CD4-positive, alpha-beta T cell (primary cell): ENCODE results near the gene DVL1. TPM values are rescaled to one million over a fixed set of nuclear protein-coding genes. Genes with fewer than 3 reads are reported as not detected.
A peak's percentile ranks its signal among the peaks of the same experiment; 100 is the strongest.
"Not testable (repeated sequence)": the region's sequence is repeated elsewhere in the genome, so short reads cannot be mapped to it uniquely, and the experiment has no call there.

Experiments used
- ATAC-seq: fragments of 200-7000 bp; cut with Tn5 transposase; one replicate; pipeline ENCODE4 v1.10.0; 2022; ENCODE audit warnings: mild to moderate bottlenecking; ENCODE audit not compliant: poor library complexity
- CTCF ChIA-PET: fragments of 350-600 bp; sonication (Branson Sonifier 250); formaldehyde crosslinking; loops from one replicate; lab custom pipeline; 2021; ENCODE audit warnings: antibody characterized with exemption, inconsistent platforms; lab: Charles Lee
- POLR2A ChIA-PET: fragments of 350-600 bp; sonication (Branson Sonifier 250); formaldehyde crosslinking; loops from one replicate; lab custom pipeline; 2021; ENCODE audit warnings: antibody characterized with exemption, inconsistent platforms; lab: Charles Lee
- DNase-seq, 14 experiments: peaks; one replicate each; pipeline ENCODE4 v3.0.0-alpha.2; 2013 to 2020; ENCODE audit warnings: mixed read lengths in 2 of 14
- H3K27ac ChIP-seq, 2 donors: one replicate each; pipeline versions ENCODE4 v1.5.1 to v1.7.0; 2013; ENCODE audit warnings: low read length in 2 of 2, low read depth in 1 of 2, mild to moderate bottlenecking in 1 of 2
- H3K27me3 ChIP-seq, 2 experiments: 1 replicate in 1 of 2; 2 replicates in 1 of 2; pipeline versions ENCODE4 v1.6.1 to v1.7.0; 2013; ENCODE audit warnings: low read length in 2 of 2, control low read depth in 1 of 2, mild to moderate bottlenecking in 1 of 2, moderate library complexity in 1 of 2; ENCODE audit not compliant: insufficient read depth in 2 of 2, control insufficient read depth in 1 of 2
- H3K36me3 ChIP-seq: one replicate; pipeline ENCODE4 v1.6.1; 2013; ENCODE audit warnings: low read length, control low read depth; ENCODE audit not compliant: insufficient read depth
- H3K4me1 ChIP-seq: one replicate; pipeline ENCODE4 v1.6.1; 2013; ENCODE audit warnings: low read length, control low read depth; ENCODE audit not compliant: insufficient read depth
- H3K4me3 ChIP-seq: one replicate; pipeline ENCODE4 v1.5.1; 2013; ENCODE audit warnings: mild to moderate bottlenecking, low read length, moderate library complexity
- H3K9me3 ChIP-seq, 2 experiments: 1 replicate in 1 of 2; 2 replicates in 1 of 2; pipeline versions ENCODE4 v1.6.1 to v1.7.0; 2013; ENCODE audit warnings: low read length in 2 of 2, mild to moderate bottlenecking in 2 of 2, control low read depth in 1 of 2, moderate library complexity in 1 of 2; ENCODE audit not compliant: control insufficient read depth in 1 of 2, insufficient read depth in 1 of 2
- H3K27ac Mint-ChIP-seq: one replicate; pipeline ENCODE4 v1.8.0; 2020; ENCODE audit warnings: mixed read lengths
- H3K27me3 Mint-ChIP-seq: one replicate; pipeline ENCODE4 v1.8.0; 2021; ENCODE audit warnings: mixed read lengths
- H3K36me3 Mint-ChIP-seq: one replicate; pipeline ENCODE4 v1.8.0; 2021; ENCODE audit warnings: low read depth, mixed read lengths
- H3K4me1 Mint-ChIP-seq: one replicate; pipeline ENCODE4 v1.8.0; 2021; ENCODE audit warnings: low read depth, mixed read lengths
- H3K4me3 Mint-ChIP-seq: one replicate; pipeline ENCODE4 v1.8.0; 2020; ENCODE audit warnings: mild to moderate bottlenecking, mixed read lengths
- H3K9me3 Mint-ChIP-seq: one replicate; pipeline ENCODE4 v1.8.0; 2020; ENCODE audit warnings: mixed read lengths
- intact Hi-C, 2 experiments: fragments of 100-400 bp; cut with DNase I in 1 of 2; cut with micrococcal nuclease in 1 of 2; formaldehyde crosslinking; loops; one replicate each; pipeline versions ENCODE4 v1.15.1 to v1.9.0; 2023 to 2025; cut with DNase I, micrococcal nuclease
- total RNA-seq, 174 experiments: library from RNA in 2 of 174; stranded (reverse) in 2 of 174; gene quantifications; one replicate each; pipeline ENCODE4 v1.2.3 and lab custom pipeline; 2021 to 2026
- TF ChIP-seq, protein P1 (sequence below): fragments of 200-600 bp; IDR thresholded peaks from one replicate; pipeline ENCODE4 v1.8.0; 2022; ENCODE audit warnings: antibody characterized with exemption, mild to moderate bottlenecking

The DVL1 gene
- total RNA-seq, 2 experiments from 2014 or later: 44.9 to 45.5 TPM

DNA sequence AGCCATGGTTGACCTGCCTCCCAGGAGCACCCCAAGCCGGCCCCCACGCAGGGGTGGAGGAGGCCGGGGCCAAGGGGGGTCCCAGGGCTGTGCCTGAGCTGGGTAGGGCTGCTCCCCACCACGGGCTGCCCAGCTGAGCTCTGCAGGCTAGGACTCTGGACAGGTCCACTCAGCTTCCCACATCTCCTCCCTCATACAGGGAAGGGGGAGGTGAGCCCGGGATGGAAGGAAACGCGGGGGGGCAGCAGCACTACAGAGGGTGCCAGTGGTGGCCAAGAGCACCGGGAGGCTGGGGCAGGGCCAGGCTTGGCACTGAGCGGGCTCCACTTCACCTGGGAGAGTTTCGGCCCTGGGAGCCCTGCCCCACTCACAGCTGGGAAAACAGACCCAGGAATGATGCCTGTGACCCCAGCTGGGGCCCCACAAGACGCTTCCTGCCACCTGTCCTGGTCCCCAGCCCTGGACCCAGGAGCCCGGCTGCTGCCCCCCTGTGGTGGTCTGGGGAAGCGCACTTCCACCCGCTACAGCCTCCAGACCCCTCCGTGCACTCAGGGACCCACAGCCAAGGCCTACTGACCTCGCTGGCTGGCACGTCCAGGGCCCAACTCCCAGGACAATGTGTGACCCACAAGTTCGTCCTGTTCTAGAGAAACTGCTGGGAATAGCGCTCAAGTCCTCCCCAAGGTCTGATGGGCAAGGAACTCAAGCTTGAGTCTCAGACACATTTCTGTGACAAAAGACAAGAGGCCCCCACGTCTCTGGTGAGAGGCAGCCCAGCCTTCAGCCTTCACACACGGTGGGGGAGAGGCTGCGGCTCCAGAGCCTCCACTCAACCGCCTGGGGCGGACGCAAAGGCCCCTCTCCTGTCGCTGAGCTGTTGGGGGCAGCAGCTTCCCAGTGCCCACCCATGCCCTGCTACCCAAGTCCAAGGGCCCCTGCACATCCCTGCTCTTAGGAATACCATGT is 22.8 kb upstream of the DVL1 start:
- peaks cover 10% of the 10 kb centered on the region for H3K36me3 Mint-ChIP-seq
- peaks cover 54% of the 10 kb centered on the region for H3K4me1 ChIP-seq
- ATAC-seq: peak; percentile 26
- H3K9me3 Mint-ChIP-seq: no peaks in the 10 kb centered on the region
- peaks cover 43% of the 10 kb centered on the region for H3K4me1 Mint-ChIP-seq
- no peaks in the 10 kb centered on the region for H3K27me3 ChIP-seq
- intact Hi-C loops: loop anchor here (1.0 to 10.0 kb wide), 6 partner anchors 17 to 339 kb away; partner anchors contain the start of genes ACAP3 (in 1 of the 2), DVL1 (in 1 of the 2) and PUSL1 (in 1 of the 2)
- ChIA-PET CTCF (interaction anchor here (0.6 to 1.8 kb wide), 7 partner anchors 18 to 241 kb away, joined by 3 to 10 read pairs (median 3); partner anchors contain the start of gene CCNL2), POLR2A (interaction anchor here (0.7 to 4.1 kb wide), 6 partner anchors 18 to 408 kb away, joined by 3 to 23 read pairs (median 5); partner anchors contain the start of genes CCNL2 and DVL1)
- no peaks in the 10 kb centered on the region for H3K27me3 Mint-ChIP-seq
- H3K9me3 ChIP-seq: peaks cover 0 to 6% of the 10 kb centered on the region in 2 experiments
- peak overlapping the region; percentile 88 for H3K27ac Mint-ChIP-seq
- TF ChIP-seq, protein P1, sequence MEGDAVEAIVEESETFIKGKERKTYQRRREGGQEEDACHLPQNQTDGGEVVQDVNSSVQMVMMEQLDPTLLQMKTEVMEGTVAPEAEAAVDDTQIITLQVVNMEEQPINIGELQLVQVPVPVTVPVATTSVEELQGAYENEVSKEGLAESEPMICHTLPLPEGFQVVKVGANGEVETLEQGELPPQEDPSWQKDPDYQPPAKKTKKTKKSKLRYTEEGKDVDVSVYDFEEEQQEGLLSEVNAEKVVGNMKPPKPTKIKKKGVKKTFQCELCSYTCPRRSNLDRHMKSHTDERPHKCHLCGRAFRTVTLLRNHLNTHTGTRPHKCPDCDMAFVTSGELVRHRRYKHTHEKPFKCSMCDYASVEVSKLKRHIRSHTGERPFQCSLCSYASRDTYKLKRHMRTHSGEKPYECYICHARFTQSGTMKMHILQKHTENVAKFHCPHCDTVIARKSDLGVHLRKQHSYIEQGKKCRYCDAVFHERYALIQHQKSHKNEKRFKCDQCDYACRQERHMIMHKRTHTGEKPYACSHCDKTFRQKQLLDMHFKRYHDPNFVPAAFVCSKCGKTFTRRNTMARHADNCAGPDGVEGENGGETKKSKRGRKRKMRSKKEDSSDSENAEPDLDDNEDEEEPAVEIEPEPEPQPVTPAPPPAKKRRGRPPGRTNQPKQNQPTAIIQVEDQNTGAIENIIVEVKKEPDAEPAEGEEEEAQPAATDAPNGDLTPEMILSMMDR: peak; percentile 93
- H3K4me3 ChIP-seq: peak overlapping the region; percentile 45
- peak overlapping the region in 1 of 2 donors; percentile 59 for H3K27ac ChIP-seq
- H3K4me3 Mint-ChIP-seq: peak overlapping the region; percentile 80
- DNase-seq: peak; percentile 64 to 84 (median 73)
- peaks cover 4% of the 10 kb centered on the region for H3K36me3 ChIP-seq

DNA sequence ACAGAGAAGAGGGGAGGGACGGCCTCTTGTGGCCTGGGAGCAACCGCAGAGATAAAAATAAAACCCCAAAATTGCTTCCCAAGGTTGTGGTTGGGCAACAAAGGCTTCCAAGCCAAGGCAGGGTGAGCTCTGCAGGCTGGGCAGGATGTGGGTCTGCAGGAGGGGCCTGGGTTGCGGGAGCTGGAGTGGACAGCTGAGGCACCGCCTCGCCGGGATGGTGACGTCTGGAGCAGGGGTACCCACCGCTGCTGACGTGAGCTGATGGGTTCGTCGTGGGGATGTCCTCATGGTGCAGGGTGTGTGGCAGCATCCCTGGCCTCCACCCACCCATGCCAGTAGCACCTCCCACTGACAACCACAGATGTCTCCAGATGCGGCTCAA is 22.1 kb upstream of the DVL1 start:
- H3K4me1 ChIP-seq: peaks cover 54% of the 10 kb centered on the region
- H3K36me3 Mint-ChIP-seq: peaks cover 10% of the 10 kb centered on the region
- TF ChIP-seq, protein P1: no peak
- H3K36me3 ChIP-seq: peaks cover 4% of the 10 kb centered on the region
- peak overlapping the region; percentile 88 for H3K27ac Mint-ChIP-seq
- DNase-seq (peak in 11 of 14 experiments; percentile 30 to 95 (median 75)), ATAC-seq (peak; percentile 73)
- peaks cover 0 to 6% of the 10 kb centered on the region in 2 experiments for H3K9me3 ChIP-seq
- ChIA-PET POLR2A (interaction anchor here (0.7 to 4.1 kb wide), 6 partner anchors 17 to 408 kb away, joined by 3 to 23 read pairs (median 5); partner anchors contain the start of genes CCNL2 and DVL1), CTCF (interaction anchor here (0.6 to 1.8 kb wide), 7 partner anchors 18 to 242 kb away, joined by 3 to 10 read pairs (median 3); partner anchors contain the start of genes CCNL2 and MRPL20)
- peak overlapping the region; percentile 80 for H3K4me3 Mint-ChIP-seq
- peak overlapping the region; percentile 45 for H3K4me3 ChIP-seq
- no peaks in the 10 kb centered on the region for H3K27me3 ChIP-seq
- H3K27me3 Mint-ChIP-seq: no peaks in the 10 kb centered on the region
- H3K4me1 Mint-ChIP-seq: peaks cover 43% of the 10 kb centered on the region
- no peaks in the 10 kb centered on the region for H3K9me3 Mint-ChIP-seq
- peak overlapping the region in 1 of 2 donors; percentile 59 for H3K27ac ChIP-seq
- intact Hi-C loops: loop anchor here in 1 of 2 experiments (2.0 to 10.0 kb wide), 2 partner anchors 17 to 67 kb away; partner anchors contain the start of genes ACAP3 and PUSL1

DNA sequence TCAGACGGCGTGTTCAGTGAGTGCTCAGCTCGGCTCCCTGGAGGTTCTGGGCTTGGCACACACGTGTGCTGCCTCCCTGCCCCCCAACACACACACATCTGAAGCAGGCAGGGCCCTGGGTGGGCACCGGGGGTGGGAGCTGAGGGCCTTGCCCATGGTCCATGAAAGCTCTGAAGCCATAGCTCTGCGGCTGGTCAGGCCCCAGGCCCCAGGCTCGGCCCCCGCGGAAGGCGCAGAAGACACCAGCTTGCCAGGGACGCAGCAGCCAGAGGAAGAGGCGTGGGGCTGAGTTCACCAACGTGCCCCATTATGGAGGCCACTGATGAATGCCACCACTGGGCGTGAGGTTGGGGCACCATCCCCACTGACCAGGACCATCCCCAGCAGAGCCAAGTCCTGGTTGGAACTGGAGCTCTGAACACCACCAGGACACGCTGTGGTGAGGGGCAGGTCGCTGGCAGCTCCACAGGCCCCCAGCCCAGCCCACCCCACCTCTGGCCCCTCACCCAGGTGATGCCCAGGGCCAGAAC is 21.6 kb upstream of the DVL1 start:
- H3K27ac ChIP-seq: no peak overlapping the region
- intact Hi-C loops: loop anchor here in 1 of 2 experiments (2.0 to 10.0 kb wide), 2 partner anchors 16 to 66 kb away; partner anchors contain the start of genes ACAP3 and PUSL1
- CTCF ChIA-PET: interaction anchor here (0.6 to 1.8 kb wide), 5 partner anchors 17 to 134 kb away, joined by 3 to 10 read pairs (median 4); partner anchors contain the start of genes CCNL2 and MRPL20
- H3K9me3 ChIP-seq: peaks cover 0 to 6% of the 10 kb centered on the region in 2 experiments
- no peak overlapping the region for H3K4me3 ChIP-seq
- Mint-ChIP-seq H3K27me3 (no peaks in the 10 kb centered on the region), H3K9me3 (no peaks in the 10 kb centered on the region), H3K36me3 (peaks cover 10% of the 10 kb centered on the region), H3K27ac (peak overlapping the region; percentile 88), H3K4me3 (peak overlapping the region; percentile 80), H3K4me1 (peaks cover 43% of the 10 kb centered on the region)
- DNase-seq (no peak), ATAC-seq (no peak)
- TF ChIP-seq, protein P1: no peak
- H3K27me3 ChIP-seq: no peaks in the 10 kb centered on the region
- POLR2A ChIA-PET: interaction anchor here (2.8 to 4.1 kb wide), 2 partner anchors 16 to 29 kb away, joined by 12 to 23 read pairs; partner anchors contain the start of gene CCNL2
- H3K36me3 ChIP-seq: peaks cover 4% of the 10 kb centered on the region
- peaks cover 49% of the 10 kb centered on the region for H3K4me1 ChIP-seq

DNA sequence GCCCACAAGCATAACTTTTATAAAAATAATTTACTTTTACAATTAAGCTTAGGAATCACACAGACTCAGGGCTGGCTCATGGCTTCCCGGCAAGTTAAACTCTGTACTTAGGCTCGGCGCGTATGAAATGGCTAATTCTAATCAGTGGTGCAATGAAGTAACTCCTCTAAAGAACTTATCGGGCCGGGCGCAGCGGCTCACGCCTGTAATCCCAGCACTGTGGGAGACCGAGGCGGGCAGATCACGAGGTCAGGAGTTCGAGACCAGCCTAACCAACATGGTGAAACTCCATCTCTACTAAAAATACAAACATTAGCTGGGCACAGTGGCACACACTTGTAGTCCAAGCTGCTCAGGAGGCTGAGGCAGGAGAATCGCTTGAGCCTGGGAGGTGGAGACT is 20.9 kb upstream of the DVL1 start:
- CTCF ChIA-PET, H3K36me3 Mint-ChIP-seq, H3K9me3 Mint-ChIP-seq, H3K27me3 ChIP-seq, H3K9me3 ChIP-seq, ATAC-seq, H3K36me3 ChIP-seq, DNase-seq, H3K27me3 Mint-ChIP-seq, H3K27ac ChIP-seq, H3K4me3 ChIP-seq: not testable (repeated sequence)
- intact Hi-C loops: loop anchor here in 1 of 2 experiments (2.0 to 10.0 kb wide), 2 partner anchors 15 to 65 kb away; partner anchors contain the start of genes ACAP3 and PUSL1
- Mint-ChIP-seq H3K4me1 (peaks cover 39% of the 10 kb centered on the region), H3K27ac (peak overlapping the region; percentile 88), H3K4me3 (peak overlapping the region; percentile 25)
- H3K4me1 ChIP-seq: peaks cover 44% of the 10 kb centered on the region
- POLR2A ChIA-PET: interaction anchor here (2.8 to 4.1 kb wide), 2 partner anchors 16 to 30 kb away, joined by 12 to 23 read pairs; partner anchors contain the start of gene CCNL2
